RWPE1 (cell line): ENCODE data around the gene ADCY1.

Experiments
- CTCF ChIA-PET: fragments of 350-600 bp; sonication (Branson Sonifier 250); formaldehyde crosslinking; extraction: SDS; loops from one replicate; lab custom pipeline; 2021; lab: Yijun Ruan, JAX
- POLR2A ChIA-PET: fragments of 400-600 bp; formaldehyde crosslinking; extraction: SDS; loops from one replicate; lab custom pipeline; 2020; ENCODE audit warnings: antibody characterized with exemption; ENCODE audit not compliant: low non-redundant PET; lab: Yijun Ruan, JAX
- DNase-seq: peaks from one replicate; pipeline ENCODE4 v3.0.0; 2012; ENCODE audit warnings: low spot score
- H3K27ac ChIP-seq: fragments of 450-650 bp; 2 replicates; pipeline ENCODE4 v1.5.1; 2017
- TF ChIP-seq, protein P1 (sequence below): fragments of 450-650 bp; conservative IDR thresholded peaks from 2 replicates; pipeline ENCODE4 v1.5.1; 2017; ENCODE audit warnings: low read depth, mild to moderate bottlenecking

Gene ADCY1

DNA sequence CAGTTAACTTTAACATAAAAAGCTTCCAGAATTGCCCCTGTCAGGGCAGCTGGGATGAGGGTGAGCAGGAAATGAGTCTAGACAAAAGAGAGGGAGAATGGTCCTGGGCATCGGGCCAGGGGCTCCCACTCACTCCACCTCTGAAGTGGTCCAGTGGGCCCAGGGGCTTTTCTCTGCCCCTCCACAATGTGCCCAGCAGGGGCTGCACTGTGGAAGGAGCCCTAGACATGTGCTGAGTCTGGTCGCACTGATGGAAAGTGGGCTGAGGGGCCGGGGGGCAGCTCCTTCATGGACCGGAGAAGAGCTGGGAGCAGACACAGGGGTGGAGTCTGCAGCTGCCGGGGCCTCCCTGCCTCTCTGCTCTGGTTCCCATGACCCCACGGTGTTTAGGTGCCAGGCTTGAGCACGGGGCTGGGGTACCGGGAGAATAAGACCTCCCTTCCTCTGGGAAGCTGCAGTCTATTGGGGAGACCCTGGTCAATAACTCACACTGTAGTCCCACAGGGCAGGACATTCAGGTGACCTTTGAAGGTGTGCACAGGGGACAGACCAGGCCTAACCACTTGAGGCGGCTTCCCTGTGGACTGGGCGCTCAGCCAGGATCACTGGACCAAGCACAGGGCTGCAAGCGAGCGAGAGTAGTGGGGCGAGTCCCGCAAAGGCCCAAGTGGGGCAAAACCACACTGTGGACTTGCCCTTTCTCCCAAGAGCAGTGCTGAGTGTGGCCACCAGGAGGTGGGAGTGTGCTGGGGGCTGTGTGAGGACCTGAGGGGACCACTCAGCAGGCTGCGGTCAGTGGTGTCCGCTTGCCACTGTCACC lies 6.1 kb downstream of the ADCY1 start:
- TF ChIP-seq, protein P1, sequence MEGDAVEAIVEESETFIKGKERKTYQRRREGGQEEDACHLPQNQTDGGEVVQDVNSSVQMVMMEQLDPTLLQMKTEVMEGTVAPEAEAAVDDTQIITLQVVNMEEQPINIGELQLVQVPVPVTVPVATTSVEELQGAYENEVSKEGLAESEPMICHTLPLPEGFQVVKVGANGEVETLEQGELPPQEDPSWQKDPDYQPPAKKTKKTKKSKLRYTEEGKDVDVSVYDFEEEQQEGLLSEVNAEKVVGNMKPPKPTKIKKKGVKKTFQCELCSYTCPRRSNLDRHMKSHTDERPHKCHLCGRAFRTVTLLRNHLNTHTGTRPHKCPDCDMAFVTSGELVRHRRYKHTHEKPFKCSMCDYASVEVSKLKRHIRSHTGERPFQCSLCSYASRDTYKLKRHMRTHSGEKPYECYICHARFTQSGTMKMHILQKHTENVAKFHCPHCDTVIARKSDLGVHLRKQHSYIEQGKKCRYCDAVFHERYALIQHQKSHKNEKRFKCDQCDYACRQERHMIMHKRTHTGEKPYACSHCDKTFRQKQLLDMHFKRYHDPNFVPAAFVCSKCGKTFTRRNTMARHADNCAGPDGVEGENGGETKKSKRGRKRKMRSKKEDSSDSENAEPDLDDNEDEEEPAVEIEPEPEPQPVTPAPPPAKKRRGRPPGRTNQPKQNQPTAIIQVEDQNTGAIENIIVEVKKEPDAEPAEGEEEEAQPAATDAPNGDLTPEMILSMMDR = no peak
- CTCF ChIA-PET = no interaction called here
- no peak overlapping the region for H3K27ac ChIP-seq
- POLR2A ChIA-PET = no interaction called here
- DNase-seq = no peak

DNA sequence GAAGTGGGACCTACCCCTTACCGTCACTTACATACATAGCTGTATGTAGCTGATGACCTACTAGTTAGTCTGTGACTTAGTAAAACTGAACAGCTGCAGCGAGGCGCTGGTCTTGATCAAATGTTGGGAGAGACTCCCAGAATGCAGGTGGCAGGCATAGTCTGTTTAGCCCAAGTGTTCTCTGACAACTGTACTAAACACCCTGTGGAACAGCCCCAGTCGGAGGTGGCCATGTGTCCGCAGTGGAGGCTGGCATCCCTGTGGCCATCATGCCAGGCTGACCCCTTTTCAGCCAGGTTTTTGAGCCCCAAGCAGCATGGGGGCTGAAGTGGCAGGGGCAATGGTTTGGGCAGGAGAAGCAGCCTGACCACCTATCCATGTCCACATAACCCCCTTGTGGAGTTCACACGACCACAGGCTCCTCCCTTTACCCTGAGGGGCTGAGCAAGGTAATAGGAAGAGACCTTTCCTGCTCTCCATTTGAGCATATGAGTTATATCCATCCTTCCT lies 7.2 kb downstream of the ADCY1 start:
- TF ChIP-seq, protein P1 = no peak
- no peak overlapping the region for H3K27ac ChIP-seq
- no peak for DNase-seq
- CTCF ChIA-PET = no interaction called here
- POLR2A ChIA-PET = no interaction called here

DNA sequence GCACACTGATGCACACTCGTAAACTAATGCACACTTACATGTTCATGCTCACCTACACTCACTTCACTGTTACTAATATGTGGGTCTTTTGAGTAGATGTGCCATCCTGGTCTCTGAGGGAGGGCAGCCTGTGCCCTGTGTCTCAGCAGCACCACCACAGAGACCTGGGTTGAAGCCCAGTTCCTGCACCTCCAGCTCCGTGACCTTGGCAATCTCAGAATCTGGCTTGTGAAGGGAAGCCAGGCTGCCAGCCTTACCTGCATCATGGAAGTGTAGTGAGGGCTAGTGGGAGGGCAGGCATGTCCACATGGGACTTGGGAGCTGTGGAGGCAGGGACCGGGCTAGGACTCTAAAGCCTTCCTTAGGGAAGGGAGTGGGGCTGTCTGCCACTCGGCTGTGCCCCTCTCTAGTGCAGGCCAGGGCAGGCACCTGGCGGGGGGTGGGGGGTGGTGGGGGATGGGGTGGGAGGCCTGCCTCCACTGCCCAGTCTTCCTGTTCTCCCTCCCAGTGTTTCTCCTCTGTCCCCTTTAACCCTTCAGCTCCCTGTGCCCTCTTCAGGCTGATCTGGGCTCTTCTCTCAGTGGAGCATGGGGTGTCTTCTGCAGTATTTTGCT lies 8.1 kb downstream of the ADCY1 start:
- ChIA-PET CTCF (no interaction called here), POLR2A (no interaction called here)
- DNase-seq = no peak
- no peak overlapping the region for H3K27ac ChIP-seq
- TF ChIP-seq, protein P1 = no peak

DNA sequence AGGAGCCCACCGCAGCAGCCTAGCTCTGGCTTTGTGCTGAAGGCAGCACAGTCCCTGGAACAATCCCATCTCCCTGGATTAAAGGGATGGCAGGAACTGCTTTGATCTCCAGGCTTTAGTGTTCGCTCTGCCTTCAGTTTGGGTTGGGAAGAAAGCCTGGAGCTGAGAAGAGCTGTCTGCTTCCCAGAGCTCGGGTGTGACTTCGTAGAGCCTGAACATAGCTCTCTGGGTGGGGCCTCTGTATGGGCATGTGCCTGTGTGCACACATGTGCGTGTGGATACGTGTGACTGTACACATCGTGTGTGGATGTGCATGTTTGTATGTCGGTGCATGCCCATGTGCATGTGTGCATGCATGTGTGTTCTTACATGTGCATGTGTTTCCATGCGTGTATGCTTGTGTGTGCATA lies 8.7 kb downstream of the ADCY1 start:
- POLR2A ChIA-PET = no interaction called here
- CTCF ChIA-PET = no interaction called here
- DNase-seq = no peak
- TF ChIP-seq, protein P1 = no peak
- no peak overlapping the region for H3K27ac ChIP-seq

DNA sequence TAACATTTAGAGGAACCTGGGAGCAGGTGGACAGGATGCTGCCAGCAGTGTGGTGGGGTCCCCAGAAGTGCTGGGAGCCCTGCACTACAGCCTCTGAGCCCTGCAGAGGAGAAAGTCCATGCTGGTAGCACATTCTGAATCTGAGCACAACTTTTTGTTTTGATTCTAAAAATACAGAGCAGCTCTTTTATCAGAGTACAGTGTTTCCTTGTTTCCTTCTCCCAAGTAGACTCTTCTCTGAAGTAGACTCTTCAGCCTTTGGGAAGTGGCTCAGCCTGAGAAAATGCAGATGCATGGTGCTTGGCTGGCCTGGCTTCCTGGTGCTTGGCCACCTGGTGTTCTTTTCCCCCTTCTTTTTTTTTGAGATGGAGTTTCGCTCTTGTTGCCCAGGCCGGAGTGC lies 9.1 kb downstream of the ADCY1 start:
- CTCF ChIA-PET = interaction anchor here (0.6 kb wide), 1 partner anchor 428 kb away, joined by 3 read pairs; no protein-coding TSS in a partner anchor

More for the DNA sequence above, 9.1 kb downstream of the ADCY1 start:
- H3K27ac ChIP-seq = no peak overlapping the region
- POLR2A ChIA-PET = no interaction called here
- DNase-seq = no peak
- TF ChIP-seq, protein P1 = no peak
